Choroid plexus epithelial cell (primary cell): ENCODE measurements around the gene CACHD1.

ENCODE experiments used
- DNase-seq: peaks from one replicate; pipeline ENCODE4 v3.0.0-alpha.2; 2010; ENCODE audit warnings: low read depth
- H3K4me3 ChIP-seq: 2 replicates; pipeline ENCODE4 v1.5.1; 2011; ENCODE audit warnings: low read depth, mild to moderate bottlenecking, control low read depth, low read length, moderate library complexity
- CTCF ChIP-seq: conservative IDR thresholded peaks from 2 replicates; pipeline ENCODE4 v1.5.1; 2011; ENCODE audit warnings: low read depth, mild to moderate bottlenecking, control low read depth, inconsistent platforms, low read length, moderate library complexity

The CACHD1 gene

GRCh38 chr1:64525116-64525686, 55.3 kb downstream of the CACHD1 start:
- TF ChIP-seq CTCF, result no peak
- peak; percentile 20 for DNase-seq
- H3K4me3 ChIP-seq, result no peak overlapping the region

- H3K4me3 ChIP-seq, result no peak overlapping the region
- no peak for TF ChIP-seq CTCF
These were observed 56.4 kb downstream of the CACHD1 start for GRCh38 chr1:64526312-64526711.

GRCh38 chr1:64527165-64527564, 57.2 kb downstream of the CACHD1 start:
- no peak for DNase-seq
- no peak overlapping the region for H3K4me3 ChIP-seq
- TF ChIP-seq CTCF, result no peak

More at GRCh38 chr1:64526312-64526711, 56.4 kb downstream of the CACHD1 start:
- no peak for DNase-seq

GRCh38 chr1:64527786-64528185, 57.9 kb downstream of the CACHD1 start:
- no peak overlapping the region for H3K4me3 ChIP-seq
- TF ChIP-seq CTCF, result no peak
- DNase-seq, result no peak

- no peak for DNase-seq
- no peak overlapping the region for H3K4me3 ChIP-seq
- no peak for TF ChIP-seq CTCF
These were observed 61.2 kb downstream of the CACHD1 start for GRCh38 chr1:64530969-64531692.

- TF ChIP-seq CTCF, result no peak
- no peak overlapping the region for H3K4me3 ChIP-seq
- no peak for DNase-seq
These were observed 62.7 kb downstream of the CACHD1 start for GRCh38 chr1:64532646-64533045.
